ENCODE measurements around the gene C1D.

Gene C1D

DNA sequence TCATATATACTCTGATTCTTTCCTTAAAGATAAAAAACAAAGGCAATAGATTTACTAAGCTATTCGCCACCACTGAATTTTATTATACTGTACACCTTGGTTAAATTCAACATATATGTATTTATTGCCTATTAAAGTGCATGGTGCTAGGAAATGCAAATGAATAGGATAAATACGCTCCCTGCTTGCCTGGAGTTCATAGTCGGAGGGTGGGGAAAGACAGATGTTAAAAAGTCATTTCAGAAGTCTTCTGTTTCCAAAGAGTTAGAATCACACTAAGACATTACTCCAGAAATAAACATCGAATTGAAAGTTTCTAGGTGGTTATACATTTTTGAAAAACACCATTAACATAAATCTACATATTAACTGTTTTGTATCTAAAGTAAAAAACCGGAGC lies 19.8 kb downstream of the C1D start:
- Mint-ChIP-seq H3K36me3 (ENCODE audit: low read depth) (peaks cover 27% of the 10 kb centered on the region), H3K27ac (no peak overlapping the region), H3K27me3 (no peaks in the 10 kb centered on the region), H3K4me3 (no peak overlapping the region), H3K9me3 (no peaks in the 10 kb centered on the region), H3K4me1 (ENCODE audit: low read depth) (peaks cover 7% of the 10 kb centered on the region)

GRCh38 chr2:68041704-68042245 lies 21.0 kb downstream of the C1D start:
- H3K36me3 Mint-ChIP-seq (ENCODE audit: low read depth): peaks cover 27% of the 10 kb centered on the region
- no peaks in the 10 kb centered on the region for H3K27me3 Mint-ChIP-seq
- H3K9me3 Mint-ChIP-seq: no peaks in the 10 kb centered on the region
- peak overlapping the region; percentile 52 for H3K27ac Mint-ChIP-seq
- no peak overlapping the region for H3K4me3 Mint-ChIP-seq
- peaks cover 7% of the 10 kb centered on the region for H3K4me1 Mint-ChIP-seq (ENCODE audit: low read depth)

GRCh38 chr2:68040078-68040477 lies 22.7 kb downstream of the C1D start:
- Mint-ChIP-seq H3K9me3 (no peaks in the 10 kb centered on the region), H3K4me1 (ENCODE audit: low read depth) (peaks cover 7% of the 10 kb centered on the region), H3K27ac (no peak overlapping the region), H3K4me3 (no peak overlapping the region), H3K36me3 (ENCODE audit: low read depth) (peaks cover 18% of the 10 kb centered on the region), H3K27me3 (no peaks in the 10 kb centered on the region)

DNA sequence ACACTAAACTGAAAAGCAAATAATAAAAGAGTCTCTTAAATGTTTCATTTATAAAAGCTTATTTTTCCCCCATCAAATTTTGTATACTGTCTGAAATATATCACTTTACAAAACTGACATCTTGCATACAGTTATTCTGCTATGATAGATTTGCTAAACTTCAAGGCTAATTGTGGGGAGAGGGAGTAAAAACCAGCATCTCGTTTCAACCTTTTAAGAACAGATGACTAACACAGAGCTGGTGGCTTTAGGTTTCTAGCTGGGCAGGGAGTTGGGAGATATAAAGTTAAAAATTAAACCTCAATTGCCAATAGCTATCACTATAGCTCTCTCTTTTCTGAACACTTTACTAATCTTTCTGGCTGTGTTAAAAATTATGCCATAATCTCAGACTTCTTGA lies 23.5 kb downstream of the C1D start:
- H3K27me3 Mint-ChIP-seq: no peaks in the 10 kb centered on the region
- H3K9me3 Mint-ChIP-seq: no peaks in the 10 kb centered on the region
- no peak overlapping the region for H3K27ac Mint-ChIP-seq
- H3K4me3 Mint-ChIP-seq: no peak overlapping the region
- H3K36me3 Mint-ChIP-seq (ENCODE audit: low read depth): peaks cover 14% of the 10 kb centered on the region
- H3K4me1 Mint-ChIP-seq (ENCODE audit: low read depth): peaks cover 7% of the 10 kb centered on the region

- H3K27me3 Mint-ChIP-seq: peaks cover 7% of the 10 kb centered on the region
Observed at GRCh38 chr2:68032702-68033101, 30.1 kb downstream of the C1D start.

GRCh38 chr2:68031542-68032160 lies 31.2 kb downstream of the C1D start:
- Mint-ChIP-seq H3K27me3 (peaks cover 7% of the 10 kb centered on the region), H3K4me3 (no peak overlapping the region), H3K36me3 (ENCODE audit: low read depth) (no peaks in the 10 kb centered on the region), H3K4me1 (ENCODE audit: low read depth) (no peaks in the 10 kb centered on the region), H3K9me3 (no peaks in the 10 kb centered on the region), H3K27ac (no peak overlapping the region)

More at GRCh38 chr2:68032702-68033101, 30.1 kb downstream of the C1D start:
- no peak overlapping the region for H3K4me3 Mint-ChIP-seq
- no peak overlapping the region for H3K27ac Mint-ChIP-seq
- no peaks in the 10 kb centered on the region for H3K36me3 Mint-ChIP-seq (ENCODE audit: low read depth)
- no peaks in the 10 kb centered on the region for H3K9me3 Mint-ChIP-seq
- no peaks in the 10 kb centered on the region for H3K4me1 Mint-ChIP-seq (ENCODE audit: low read depth)

- H3K36me3 Mint-ChIP-seq (ENCODE audit: low read depth): no peaks in the 10 kb centered on the region
- H3K27me3 Mint-ChIP-seq: peaks cover 10% of the 10 kb centered on the region
- no peaks in the 10 kb centered on the region for H3K9me3 Mint-ChIP-seq
- no peak overlapping the region for H3K27ac Mint-ChIP-seq
- H3K4me3 Mint-ChIP-seq: no peak overlapping the region
- H3K4me1 Mint-ChIP-seq (ENCODE audit: low read depth): no peaks in the 10 kb centered on the region
Observed at GRCh38 chr2:68031043-68031442, 31.8 kb downstream of the C1D start.

DNA sequence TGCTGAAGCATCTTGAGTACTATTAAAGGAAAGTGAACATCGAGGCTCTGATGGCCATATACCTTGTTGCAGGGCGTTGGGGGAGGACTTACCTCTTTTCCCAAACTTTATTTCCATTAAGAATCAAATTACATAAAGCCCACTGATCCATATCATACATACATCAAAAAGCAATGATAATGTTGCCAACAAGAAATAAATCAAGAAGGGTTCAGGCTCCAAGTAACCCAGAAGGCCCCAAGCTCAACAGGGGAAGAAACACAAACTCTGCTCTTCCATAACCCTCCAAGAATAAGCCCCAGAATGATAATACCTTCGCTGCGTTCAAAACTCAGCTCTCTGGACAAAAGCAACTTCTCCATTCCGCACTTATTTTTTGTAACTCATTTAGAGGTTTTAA lies 32.3 kb downstream of the C1D start:
- Mint-ChIP-seq H3K36me3 (ENCODE audit: low read depth) (no peaks in the 10 kb centered on the region), H3K27ac (no peak overlapping the region), H3K4me1 (ENCODE audit: low read depth) (no peaks in the 10 kb centered on the region), H3K4me3 (no peak overlapping the region), H3K27me3 (peaks cover 14% of the 10 kb centered on the region), H3K9me3 (no peaks in the 10 kb centered on the region)

DNA sequence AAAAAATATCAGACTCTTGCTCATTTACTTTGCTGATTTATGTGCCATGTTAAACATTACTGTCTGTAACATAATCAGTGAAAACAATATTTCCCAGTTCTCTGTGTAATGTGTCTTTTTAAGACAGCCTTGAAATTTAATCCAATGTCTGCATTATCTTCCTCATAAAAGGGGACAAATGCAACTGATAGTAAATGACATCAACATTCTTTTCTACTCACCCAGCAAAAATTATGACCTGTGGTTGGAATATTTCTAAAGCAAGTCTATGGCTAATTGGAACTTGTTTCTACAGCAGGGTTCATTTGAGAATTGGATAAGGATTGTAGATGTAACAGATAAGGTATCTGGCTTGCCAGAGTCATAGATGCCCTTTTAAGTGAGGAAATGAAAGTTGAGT lies 34.8 kb downstream of the C1D start:
- no peak overlapping the region for H3K27ac Mint-ChIP-seq
- H3K4me3 Mint-ChIP-seq: no peak overlapping the region
- no peaks in the 10 kb centered on the region for H3K36me3 Mint-ChIP-seq (ENCODE audit: low read depth)

GRCh38 chr2:68024450-68024849 lies 38.4 kb downstream of the C1D start:
- Mint-ChIP-seq H3K36me3 (ENCODE audit: low read depth) (no peaks in the 10 kb centered on the region), H3K27me3 (peaks cover 39% of the 10 kb centered on the region), H3K27ac (no peak overlapping the region), H3K4me1 (ENCODE audit: low read depth) (no peaks in the 10 kb centered on the region), H3K4me3 (no peak overlapping the region), H3K9me3 (no peaks in the 10 kb centered on the region)

More for the DNA sequence above, 34.8 kb downstream of the C1D start:
- Mint-ChIP-seq H3K27me3 (peaks cover 28% of the 10 kb centered on the region), H3K4me1 (ENCODE audit: low read depth) (no peaks in the 10 kb centered on the region), H3K9me3 (no peaks in the 10 kb centered on the region)

DNA sequence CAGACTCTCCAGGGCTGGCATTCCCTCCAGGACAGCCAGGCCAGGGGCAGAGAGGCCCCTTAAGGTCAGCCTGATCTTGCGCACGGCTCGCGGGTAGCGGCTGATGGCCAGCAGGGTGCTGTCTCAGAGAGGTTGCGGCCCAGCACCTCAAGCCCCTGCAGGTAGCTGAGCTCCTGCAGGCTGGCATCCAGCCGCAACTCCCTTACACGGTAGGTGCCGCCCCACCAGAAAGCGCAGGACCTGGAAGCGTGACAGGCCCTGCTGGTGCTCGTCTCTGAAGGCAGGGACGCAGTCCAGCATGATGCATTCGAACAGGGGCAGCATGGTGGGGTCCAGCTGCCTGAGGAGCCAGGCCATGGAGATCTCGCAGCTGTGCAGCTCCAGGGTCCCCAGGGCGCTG lies 38.9 kb downstream of the C1D start:
- Mint-ChIP-seq H3K4me1 (ENCODE audit: low read depth) (no peaks in the 10 kb centered on the region), H3K27ac (no peak overlapping the region), H3K4me3 (no peak overlapping the region), H3K9me3 (no peaks in the 10 kb centered on the region), H3K27me3 (peaks cover 39% of the 10 kb centered on the region), H3K36me3 (ENCODE audit: low read depth) (no peaks in the 10 kb centered on the region)

- peaks cover 23% of the 10 kb centered on the region for H3K27me3 Mint-ChIP-seq
- no peaks in the 10 kb centered on the region for H3K4me1 Mint-ChIP-seq (ENCODE audit: low read depth)
- no peak overlapping the region for H3K4me3 Mint-ChIP-seq
- H3K36me3 Mint-ChIP-seq (ENCODE audit: low read depth): no peaks in the 10 kb centered on the region
- H3K27ac Mint-ChIP-seq: no peak overlapping the region
- no peaks in the 10 kb centered on the region for H3K9me3 Mint-ChIP-seq
Observed at GRCh38 chr2:68018727-68019126, 44.1 kb downstream of the C1D start.

GRCh38 chr2:68009526-68009925 lies 53.3 kb downstream of the C1D start:
- no peak overlapping the region for H3K4me3 Mint-ChIP-seq
- H3K27me3 Mint-ChIP-seq: peaks cover 20% of the 10 kb centered on the region

DNA sequence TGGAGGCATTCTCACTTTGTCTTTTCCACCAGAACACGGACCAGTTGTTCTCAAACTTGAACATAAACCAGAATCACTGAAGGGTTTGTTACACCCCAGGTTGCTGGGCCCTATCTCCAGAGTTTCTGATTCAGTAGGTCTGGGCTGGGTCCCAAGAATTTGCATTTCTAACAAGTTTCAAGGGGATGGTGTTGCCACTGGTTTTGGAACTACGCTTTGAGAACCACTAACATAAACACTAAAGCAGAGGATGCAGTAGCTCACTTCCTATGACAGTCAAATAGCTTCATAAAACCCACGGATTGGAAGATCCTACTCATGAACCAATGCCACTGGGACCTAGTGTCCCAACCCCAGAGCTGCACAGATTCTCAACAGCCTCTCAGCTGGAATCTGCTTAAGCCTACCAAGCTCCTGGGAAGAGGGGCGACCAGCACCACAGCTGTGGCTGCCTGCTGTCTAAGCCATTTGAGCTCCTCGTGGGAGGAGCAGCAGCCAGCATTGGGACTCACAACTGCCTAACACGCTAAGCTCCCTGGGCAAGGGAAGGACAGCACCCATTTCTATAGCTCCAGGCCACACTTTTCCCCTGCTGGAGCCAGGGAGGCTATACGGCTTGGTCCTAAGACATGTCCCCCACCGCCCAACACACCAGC lies 62.5 kb downstream of the C1D start:
- Mint-ChIP-seq H3K9me3 (peaks cover 4% of the 10 kb centered on the region), H3K36me3 (ENCODE audit: low read depth) (no peaks in the 10 kb centered on the region), H3K27me3 (peaks cover 36% of the 10 kb centered on the region), H3K4me1 (ENCODE audit: low read depth) (no peaks in the 10 kb centered on the region), H3K27ac (no peak overlapping the region), H3K4me3 (no peak overlapping the region)

More at GRCh38 chr2:68009526-68009925, 53.3 kb downstream of the C1D start:
- H3K4me1 Mint-ChIP-seq (ENCODE audit: low read depth): no peaks in the 10 kb centered on the region
- H3K9me3 Mint-ChIP-seq: peaks cover 5% of the 10 kb centered on the region
- H3K36me3 Mint-ChIP-seq (ENCODE audit: low read depth): no peaks in the 10 kb centered on the region
- H3K27ac Mint-ChIP-seq: no peak overlapping the region

DNA sequence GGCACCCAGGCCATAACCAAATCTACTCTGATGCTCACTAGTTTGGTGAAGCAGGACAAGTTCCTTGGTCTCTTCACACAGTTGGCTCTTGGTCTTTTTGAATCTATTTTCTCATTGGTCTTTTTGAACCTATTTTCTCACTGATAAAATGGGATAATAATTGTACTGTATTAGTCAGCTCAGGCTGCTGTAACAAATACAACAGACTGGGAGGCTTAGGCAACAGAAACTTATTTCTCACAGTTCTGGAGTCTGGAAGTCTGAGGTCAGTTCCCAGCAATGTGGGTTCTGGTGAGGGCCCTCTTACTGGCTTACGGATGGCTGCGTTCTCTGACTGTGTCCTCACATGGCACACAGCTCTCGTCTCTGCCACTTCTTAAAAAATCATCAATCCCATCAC lies 63.5 kb downstream of the C1D start:
- no peaks in the 10 kb centered on the region for H3K9me3 Mint-ChIP-seq
- H3K4me1 Mint-ChIP-seq (ENCODE audit: low read depth): no peaks in the 10 kb centered on the region
- peaks cover 30% of the 10 kb centered on the region for H3K27me3 Mint-ChIP-seq
- H3K4me3 Mint-ChIP-seq: no peak overlapping the region
- H3K36me3 Mint-ChIP-seq (ENCODE audit: low read depth): no peaks in the 10 kb centered on the region
- H3K27ac Mint-ChIP-seq: no peak overlapping the region

GRCh38 chr2:67997903-67998302 lies 64.9 kb downstream of the C1D start:
- H3K36me3 Mint-ChIP-seq (ENCODE audit: low read depth): no peaks in the 10 kb centered on the region
- H3K4me3 Mint-ChIP-seq: no peak overlapping the region
- H3K27me3 Mint-ChIP-seq: peaks cover 22% of the 10 kb centered on the region
- H3K4me1 Mint-ChIP-seq (ENCODE audit: low read depth): no peaks in the 10 kb centered on the region
- no peak overlapping the region for H3K27ac Mint-ChIP-seq
- no peaks in the 10 kb centered on the region for H3K9me3 Mint-ChIP-seq

All from stimulated activated naive CD8-positive, alpha-beta T cell treated with anti-CD3 and anti-CD28 coated beads, Interleukin-15, Interleukin-2, amounts not matched to agents 100 ng/mL and 50 ng/mL, for 24 hours (primary cell).